HG03196 (cell line): Measurements from ENCODE around the gene ARHGAP12.
A peak's percentile ranks its signal among the peaks of the same experiment; 100 is the strongest.

Experiments used
- ATAC-seq: cut with Tn5 transposase; IDR thresholded peaks from one replicate; pipeline ENCODE4 v1.9.1; 2021; ENCODE audit not compliant: unreplicated experiment

ARHGAP12 gene

GRCh38 chr10:31952066-31952465 is 23.4 kb upstream of the ARHGAP12 start:
- ATAC-seq = no peak

- no peak for ATAC-seq
These were observed 20.6 kb upstream of the ARHGAP12 start for GRCh38 chr10:31949266-31949665.

GRCh38 chr10:31948021-31948420 is 19.4 kb upstream of the ARHGAP12 start:
- ATAC-seq = no peak

GRCh38 chr10:31947144-31947926 is 18.7 kb upstream of the ARHGAP12 start:
- no peak for ATAC-seq

GRCh38 chr10:31945392-31945791 is 16.8 kb upstream of the ARHGAP12 start:
- ATAC-seq = no peak

GRCh38 chr10:31944071-31944433 is 15.4 kb upstream of the ARHGAP12 start:
- no peak for ATAC-seq

- no peak for ATAC-seq
These were observed 14.3 kb upstream of the ARHGAP12 start for GRCh38 chr10:31942892-31943291.

GRCh38 chr10:31942435-31942834 is 13.8 kb upstream of the ARHGAP12 start:
- ATAC-seq = no peak

GRCh38 chr10:31940839-31941653 is 12.4 kb upstream of the ARHGAP12 start:
- no peak for ATAC-seq

GRCh38 chr10:31939797-31940708 is 11.4 kb upstream of the ARHGAP12 start:
- ATAC-seq = no peak

GRCh38 chr10:31937371-31937770 is 8.7 kb upstream of the ARHGAP12 start:
- no peak for ATAC-seq

- ATAC-seq = no peak
These were observed 8.3 kb upstream of the ARHGAP12 start for GRCh38 chr10:31936933-31937332.

- ATAC-seq = no peak
These were observed 7.5 kb upstream of the ARHGAP12 start for GRCh38 chr10:31936086-31936485.

- ATAC-seq = no peak
These were observed 7.0 kb upstream of the ARHGAP12 start for GRCh38 chr10:31935678-31936077.

GRCh38 chr10:31932838-31933237 is 4.2 kb upstream of the ARHGAP12 start:
- ATAC-seq = no peak

- no peak for ATAC-seq
These were observed 2.2 kb upstream of the ARHGAP12 start for GRCh38 chr10:31930856-31931255.

GRCh38 chr10:31930023-31930751 is 1.6 kb upstream of the ARHGAP12 start:
- ATAC-seq = no peak

- no peak for ATAC-seq
These were observed 811 bp upstream of the ARHGAP12 start for GRCh38 chr10:31929261-31930022.

- ATAC-seq = peak; percentile 29
These were observed 615 bp downstream of the ARHGAP12 start for GRCh38 chr10:31927884-31928548.
